Measurements from ENCODE around the gene FAM222A.

GRCh38 chr12:109664402-109664801 lies 49.2 kb upstream of the FAM222A start:
- TF ChIP-seq POLR2AphosphoS5 (IDR thresholded peaks at IDR 0.05; ENCODE audit: borderline replicate concordance, low read depth, low read length) (no peak), EZH2 (IDR thresholded peaks at IDR 0.05) (no peak)
